Pancreas (tissue), 10 donors: ENCODE results near the gene TBC1D10B. TPM values are rescaled to one million over a fixed set of nuclear protein-coding genes. Genes with fewer than 3 reads are reported as not detected.

ENCODE experiments used
- ATAC-seq, 4 donors: fragments of 200-7000 bp; cut with Tn5 transposase; one replicate each; pipeline versions ENCODE4 v1.8.0 to v1.9.1; 2020; ENCODE audit warnings: mild to moderate bottlenecking in 4 of 4, moderate library complexity in 4 of 4
- DNase-seq, 6 donors: peaks; one replicate each; pipeline ENCODE4 v3.0.0-alpha.2; 2020
- FAIRE-seq: peaks from 2 replicates; lab custom pipeline; 2012; peaks lifted over from hg19 to GRCh38; lab: Jason Lieb, UNC
- H3K27ac ChIP-seq, 4 donors: fragments of 200-600 bp; sonication (generic); 1 replicate in 3 of 4; 2 replicates in 1 of 4; pipeline versions ENCODE4 v1.5.0 to v1.8.0; 2020
- H3K27me3 ChIP-seq, 4 donors: fragments of 200-600 bp; one replicate each; pipeline ENCODE4 v1.8.0; 2021
- H3K36me3 ChIP-seq, 3 donors: fragments of 200-600 bp; sonication (generic) in 1 of 3; one replicate each; pipeline versions ENCODE4 v1.5.0 to v1.8.0; 2020 to 2021
- H3K4me1 ChIP-seq, 3 donors: fragments of 200-600 bp; one replicate each; pipeline ENCODE4 v1.8.0; 2021
- H3K4me3 ChIP-seq, 4 donors: fragments of 200-600 bp; sonication (generic) in 2 of 4; one replicate each; pipeline versions ENCODE4 v1.5.0 to v1.8.0; 2020 to 2021
- H3K9me3 ChIP-seq, 4 donors: fragments of 200-600 bp; one replicate each; pipeline ENCODE4 v1.8.0; 2021
- CTCF ChIP-seq, 4 donors: fragments of 200-600 bp; sonication (generic) in 3 of 4; IDR thresholded peaks; one replicate each; pipeline versions ENCODE4 v1.5.0 to v1.8.0; 2021; ENCODE audit warnings: antibody characterized with exemption in 4 of 4
- WGBS, 2 donors: extraction: QIAGEN DNeasy Blood & Tissue Kit; methylation state at CpG; one replicate each; pipeline ENCODE4 v1.1.7; 2013; 5-methylcytosine and 5-hydroxymethylcytosine counted together
- intact Hi-C, 3 donors: fragments of 100-400 bp; cut with DNase I; formaldehyde crosslinking; loops; one replicate each; pipeline versions ENCODE4 v1.11.1 to v1.14.2; 2022
- polyA plus RNA-seq, 2 donors: library from polyadenylated mRNA; stranded (reverse); fragments of 200-250 nt; gene quantifications; one replicate each; pipeline ENCODE4 v1.2.3, GENCODE V29; 2013
- total RNA-seq, 6 donors: library from RNA; stranded (reverse); fragmentation: NEBNext Ultra II Directional in 4 of 6; extraction: Animal tissue kit (Norgen Biotek cat#: 25700) in 4 of 6; gene quantifications; one replicate each; pipeline versions ENCODE4 v1.2.1 to v1.2.4, GENCODE V29; 2021 to 2023
- donor health status: healthy with polysubstance abuse.
- donor health status: DM: no; HTN: no; CAD: no; lungs with moderate emphysema.
- donor health status: DM: no; HTN: no; CAD: no.
- donor health status: control.
- donor health status: control.
- donor health status: Bipolar disorder and iron deficiency.
- donor health status: DM: yes; HTN: yes; CAD: no.
- donor health status: DM: no; HTN: no; CAD: no.
- donor health status: DM: no; HTN: no; CAD: no.
- donor health status: DM: yes; HTN: yes; CAD: no.

Gene TBC1D10B
- total and polyA plus RNA-seq, 8 donors: 14.5 to 28.2 (median 15.6) TPM

GRCh38 chr16:30395992-30396585 lies 25.8 kb upstream of the TBC1D10B start:
- H3K9me3 ChIP-seq: no peaks in the 10 kb centered on the region
- ATAC-seq (no peak), FAIRE-seq (no peak), DNase-seq (no peak)
- WGBS, 2 donors: 2 to 4% methylated on average over 13 of the region's 13 CpGs
- peak overlapping the region; percentile 42 to 68 (median 54) for H3K27ac ChIP-seq
- intact Hi-C loops: no loop called here
- H3K4me1 ChIP-seq: peaks cover 0 to 8% (median 6%) of the 10 kb centered on the region in 3 donors
- no peak for TF ChIP-seq CTCF (IDR thresholded peaks at IDR 0.05)
- H3K27me3 ChIP-seq: no peaks in the 10 kb centered on the region
- peaks cover 0 to 9% (median 0%) of the 10 kb centered on the region in 3 donors for H3K36me3 ChIP-seq
- peak overlapping the region; percentile 59 to 89 (median 76) for H3K4me3 ChIP-seq

- DNase-seq (peak; percentile 88 to 97 (median 91)), FAIRE-seq (no peak), ATAC-seq (peak; percentile 94 to 97 (median 94))
- Histone ChIP-seq H3K4me1 (peaks cover 0 to 8% (median 6%) of the 10 kb centered on the region in 3 donors), H3K27ac (peak within 1 kb of the TSS; percentile 42 to 68 (median 54)), H3K4me3 (peak within 1 kb of the TSS; percentile 59 to 89 (median 76)), H3K9me3 (no peaks in the 10 kb centered on the region), H3K27me3 (no peaks in the 10 kb centered on the region), H3K36me3 (peaks cover 0 to 9% (median 0%) of the 10 kb centered on the region in 3 donors)
- WGBS, 2 donors: 1% methylated on average over 64 to 103 of the region's 103 CpGs
- TF ChIP-seq CTCF (IDR thresholded peaks at IDR 0.05): no peak
- intact Hi-C loops: no loop called here
Observed at GRCh38 chr16:30395155-30395991, 25.1 kb upstream of the TBC1D10B start, which contains the start of gene ZNF48. TSS of gene ZNF48 (plus strand) at chr16:30395420. CDS start at chr16:30395795, 375 bp downstream.

DNA sequence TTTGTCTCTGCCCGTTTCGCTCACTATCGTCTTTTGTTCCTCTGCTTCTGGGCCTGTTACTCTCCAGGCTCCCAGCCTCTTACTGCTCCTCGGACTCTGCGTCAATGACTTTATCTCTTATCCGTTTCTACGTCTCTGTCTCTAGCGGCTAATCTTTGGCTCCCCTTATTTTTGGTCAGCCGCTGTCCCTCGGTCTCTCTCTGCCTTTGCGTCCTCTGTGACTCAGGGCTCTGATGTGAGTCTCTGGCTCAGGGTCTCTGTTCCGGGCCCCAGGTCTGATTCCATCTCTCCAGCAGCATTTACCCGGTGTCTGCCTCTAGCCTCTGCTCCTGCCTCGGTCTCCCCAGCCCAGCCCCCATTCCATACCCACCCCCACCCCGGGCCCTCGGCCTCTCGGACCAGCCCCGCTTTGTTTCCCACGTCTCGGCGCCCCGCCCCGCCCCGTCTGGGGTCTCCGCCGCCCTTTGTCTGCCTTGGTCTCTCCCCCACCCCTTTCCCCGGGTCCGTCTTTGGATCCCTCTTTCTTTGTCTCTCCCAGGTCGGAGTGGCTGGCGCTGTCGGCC lies 24.4 kb upstream of the TBC1D10B start:
- WGBS, 2 donors: 4 to 6% methylated on average over 30 to 31 of the region's 31 CpGs
- ATAC-seq (peak; percentile 1 to 13 (median 12)), FAIRE-seq (no peak), DNase-seq (no peak)
- Histone ChIP-seq H3K36me3 (peaks cover 0 to 9% (median 0%) of the 10 kb centered on the region in 3 donors), H3K27me3 (no peaks in the 10 kb centered on the region), H3K4me3 (peak overlapping the region; percentile 59 to 89 (median 76)), H3K4me1 (peaks cover 0 to 8% (median 6%) of the 10 kb centered on the region in 3 donors), H3K9me3 (no peaks in the 10 kb centered on the region), H3K27ac (peak overlapping the region; percentile 42 to 68 (median 54))
- intact Hi-C loops: no loop called here
- TF ChIP-seq CTCF (IDR thresholded peaks at IDR 0.05): no peak

DNA sequence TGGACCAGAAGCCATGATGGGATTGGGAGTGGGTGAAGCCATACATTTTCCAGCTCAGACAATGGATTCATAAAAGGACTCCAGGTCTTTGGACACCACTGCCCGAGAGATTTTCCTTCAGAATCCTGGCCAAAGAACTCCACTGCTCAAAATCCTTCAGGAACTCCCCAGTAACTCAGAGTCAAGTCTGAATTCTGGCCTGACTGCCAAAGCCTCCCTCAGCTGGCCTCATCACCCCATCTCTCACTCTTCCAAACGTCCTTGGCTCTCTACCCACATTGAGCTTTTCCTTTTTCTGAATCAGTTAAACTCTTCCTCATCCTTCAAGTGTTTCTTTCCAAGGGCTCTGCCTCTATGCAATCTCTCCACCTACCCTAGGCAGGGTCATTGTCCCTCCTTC lies 13.2 kb upstream of the TBC1D10B start:
- DNase-seq (no peak), ATAC-seq (no peak), FAIRE-seq (no peak)
- peaks cover 0 to 4% (median 0%) of the 10 kb centered on the region in 3 donors for H3K4me1 ChIP-seq
- H3K27me3 ChIP-seq: no peaks in the 10 kb centered on the region
- H3K27ac ChIP-seq: no peak overlapping the region
- no peaks in the 10 kb centered on the region for H3K9me3 ChIP-seq
- 38 to 50% methylated on average over 2 of the region's 2 CpGs for WGBS, 2 donors
- no peak for TF ChIP-seq CTCF (IDR thresholded peaks at IDR 0.05)
- no peak overlapping the region for H3K4me3 ChIP-seq
- H3K36me3 ChIP-seq: no peaks in the 10 kb centered on the region
- intact Hi-C loops: no loop called here
